HUES64 (cell line): ENCODE measurements around the gene PPP1R16B. TPM values are rescaled to one million over a fixed set of nuclear protein-coding genes. Genes with fewer than 3 reads are reported as not detected.

Experiments used
- H3K27ac ChIP-seq: 2 replicates; pipeline ENCODE4 v1.7.0; 2013; ENCODE audit warnings: low read depth, low read length, inconsistent platforms
- H3K27me3 ChIP-seq: 2 replicates; pipeline ENCODE4 v1.6.1; 2013; ENCODE audit warnings: mild to moderate bottlenecking, low read length; ENCODE audit not compliant: insufficient read depth
- H3K36me3 ChIP-seq: 2 replicates; pipeline ENCODE4 v1.6.1; 2013; ENCODE audit warnings: mild to moderate bottlenecking, low read length; ENCODE audit not compliant: insufficient read depth
- H3K4me1 ChIP-seq: 2 replicates; pipeline ENCODE4 v1.6.1; 2013; ENCODE audit warnings: mild to moderate bottlenecking, low read length, moderate library complexity; ENCODE audit not compliant: insufficient read depth
- H3K4me3 ChIP-seq: 2 replicates; pipeline ENCODE4 v1.5.1; 2013; ENCODE audit warnings: mild to moderate bottlenecking, low read length, moderate library complexity
- H3K9ac ChIP-seq: 2 replicates; pipeline ENCODE4 v1.6.1; 2013; ENCODE audit warnings: mild to moderate bottlenecking, low read depth, low read length
- H3K9me3 ChIP-seq: 2 replicates; pipeline ENCODE4 v1.6.1; 2013; ENCODE audit warnings: low read depth, low read length; ENCODE audit not compliant: insufficient read depth
- WGBS: fragments of 150-250, 120-280 bp; methylation state at CpG from one replicate; pipeline ENCODE4 v1.1.7; 2013; ENCODE audit warnings: missing lambda C conversion rate; 5-methylcytosine and 5-hydroxymethylcytosine counted together
- polyA plus RNA-seq, 2 experiments: library from polyadenylated mRNA; stranded (reverse); fragments of 50-300 nt; gene quantifications; one replicate each; pipeline ENCODE4 v1.2.3, GENCODE V29; 2013

PPP1R16B gene
- 4.2 TPM for polyA plus RNA-seq (2013, experiment 1 of 2)
- polyA plus RNA-seq (2013, experiment 2 of 2): 4.4 TPM

- H3K36me3 ChIP-seq: no peaks in the 10 kb centered on the region
- H3K27me3 ChIP-seq: peaks cover 30% of the 10 kb centered on the region
- peaks cover 14% of the 10 kb centered on the region for H3K4me1 ChIP-seq
Measured at GRCh38 chr20:38805502-38805957, at the start of gene PPP1R16B. TSS of gene PPP1R16B (plus strand) at chr20:38805697. CDS start at chr20:38835926, 30,229 bp downstream.

GRCh38 chr20:38757145-38757775 is 48.2 kb upstream of the PPP1R16B start:
- Histone ChIP-seq H3K27me3 (no peaks in the 10 kb centered on the region), H3K27ac (no peak overlapping the region), H3K9ac (no peak overlapping the region), H3K4me3 (no peak overlapping the region), H3K4me1 (no peaks in the 10 kb centered on the region), H3K36me3 (peaks cover 91% of the 10 kb centered on the region), H3K9me3 (no peaks in the 10 kb centered on the region)
- 95% methylated on average over 7 of the region's 7 CpGs for WGBS

More at GRCh38 chr20:38805502-38805957, at the start of gene PPP1R16B:
- peak within 1 kb of the TSS; percentile 63 for H3K9ac ChIP-seq
- H3K4me3 ChIP-seq: peak within 1 kb of the TSS; percentile 72
- H3K27ac ChIP-seq: peak within 1 kb of the TSS; percentile 97
- under 1% methylated on average over 40 of the region's 40 CpGs for WGBS
- no peaks in the 10 kb centered on the region for H3K9me3 ChIP-seq

GRCh38 chr20:38759106-38759505 is 46.4 kb upstream of the PPP1R16B start:
- 95% methylated on average over 7 of the region's 7 CpGs for WGBS

GRCh38 chr20:38760978-38761377 is 44.5 kb upstream of the PPP1R16B start:
- H3K9me3 ChIP-seq: no peaks in the 10 kb centered on the region
- H3K9ac ChIP-seq: no peak overlapping the region
- no peak overlapping the region for H3K27ac ChIP-seq
- no peak overlapping the region for H3K4me3 ChIP-seq
- 94% methylated on average over 4 of the region's 4 CpGs for WGBS
- no peaks in the 10 kb centered on the region for H3K27me3 ChIP-seq
- peaks cover 5% of the 10 kb centered on the region; the same call in 1 of the 2 replicates for H3K4me1 ChIP-seq
- peaks cover 95% of the 10 kb centered on the region for H3K36me3 ChIP-seq

More at GRCh38 chr20:38759106-38759505, 46.4 kb upstream of the PPP1R16B start:
- Histone ChIP-seq H3K4me3 (no peak overlapping the region), H3K9me3 (no peaks in the 10 kb centered on the region), H3K36me3 (peaks cover 91% of the 10 kb centered on the region), H3K27me3 (no peaks in the 10 kb centered on the region), H3K9ac (no peak overlapping the region), H3K27ac (no peak overlapping the region), H3K4me1 (no peaks in the 10 kb centered on the region)

DNA sequence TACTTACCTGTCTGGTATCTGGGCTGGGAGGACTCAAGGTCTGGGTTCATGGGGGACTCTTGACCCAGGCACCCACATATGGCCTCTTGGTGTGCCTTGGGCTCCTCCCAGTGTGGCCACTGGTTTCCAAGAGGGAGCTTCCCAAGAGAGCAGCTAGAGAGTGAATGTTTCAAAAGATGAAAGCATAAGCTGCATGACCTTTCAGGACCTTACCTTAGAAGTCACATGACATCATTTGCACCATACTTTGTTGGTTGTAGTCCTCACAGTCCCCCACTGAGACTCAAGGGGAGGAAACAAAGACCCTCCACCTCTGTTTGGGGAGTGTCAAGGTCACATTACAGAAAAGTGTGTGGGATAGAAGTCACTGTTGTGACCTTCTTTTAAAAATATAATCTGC is 43.3 kb upstream of the PPP1R16B start:
- no peaks in the 10 kb centered on the region for H3K27me3 ChIP-seq
- H3K4me3 ChIP-seq: no peak overlapping the region
- H3K4me1 ChIP-seq: peaks cover 8% of the 10 kb centered on the region
- H3K9me3 ChIP-seq: no peaks in the 10 kb centered on the region
- no peak overlapping the region for H3K27ac ChIP-seq
- peaks cover 97% of the 10 kb centered on the region for H3K36me3 ChIP-seq
- H3K9ac ChIP-seq: no peak overlapping the region

GRCh38 chr20:38763616-38764015 is 41.9 kb upstream of the PPP1R16B start:
- H3K36me3 ChIP-seq: peaks cover 99% of the 10 kb centered on the region

GRCh38 chr20:38764567-38765318 is 40.8 kb upstream of the PPP1R16B start:
- Histone ChIP-seq H3K4me3 (no peak overlapping the region), H3K36me3 (peaks cover 98% of the 10 kb centered on the region), H3K4me1 (peaks cover 8% of the 10 kb centered on the region), H3K27me3 (no peaks in the 10 kb centered on the region), H3K9me3 (no peaks in the 10 kb centered on the region), H3K9ac (no peak overlapping the region), H3K27ac (no peak overlapping the region)
- 85% methylated on average over 11 of the region's 11 CpGs for WGBS

More at GRCh38 chr20:38763616-38764015, 41.9 kb upstream of the PPP1R16B start:
- Histone ChIP-seq H3K9ac (no peak overlapping the region), H3K27ac (no peak overlapping the region), H3K4me1 (peaks cover 8% of the 10 kb centered on the region), H3K27me3 (no peaks in the 10 kb centered on the region), H3K9me3 (no peaks in the 10 kb centered on the region), H3K4me3 (no peak overlapping the region)
- 87% methylated on average over 1 of the region's 1 CpG for WGBS

- H3K36me3 ChIP-seq: peaks cover 90% of the 10 kb centered on the region
- 92% methylated on average over 4 of the region's 4 CpGs for WGBS
Measured at GRCh38 chr20:38766071-38766470, 39.4 kb upstream of the PPP1R16B start.

GRCh38 chr20:38769376-38770295 is 35.9 kb upstream of the PPP1R16B start:
- Histone ChIP-seq H3K9ac (no peak overlapping the region), H3K4me3 (no peak overlapping the region), H3K36me3 (peaks cover 89% of the 10 kb centered on the region), H3K4me1 (peaks cover 8% of the 10 kb centered on the region), H3K9me3 (peaks cover 10% of the 10 kb centered on the region), H3K27ac (no peak overlapping the region), H3K27me3 (no peaks in the 10 kb centered on the region)
- 95% methylated on average over 13 of the region's 13 CpGs for WGBS

More at GRCh38 chr20:38766071-38766470, 39.4 kb upstream of the PPP1R16B start:
- H3K27me3 ChIP-seq: no peaks in the 10 kb centered on the region
- H3K9ac ChIP-seq: no peak overlapping the region
- H3K4me1 ChIP-seq: peaks cover 8% of the 10 kb centered on the region
- no peak overlapping the region for H3K27ac ChIP-seq
- H3K4me3 ChIP-seq: no peak overlapping the region
- no peaks in the 10 kb centered on the region for H3K9me3 ChIP-seq

DNA sequence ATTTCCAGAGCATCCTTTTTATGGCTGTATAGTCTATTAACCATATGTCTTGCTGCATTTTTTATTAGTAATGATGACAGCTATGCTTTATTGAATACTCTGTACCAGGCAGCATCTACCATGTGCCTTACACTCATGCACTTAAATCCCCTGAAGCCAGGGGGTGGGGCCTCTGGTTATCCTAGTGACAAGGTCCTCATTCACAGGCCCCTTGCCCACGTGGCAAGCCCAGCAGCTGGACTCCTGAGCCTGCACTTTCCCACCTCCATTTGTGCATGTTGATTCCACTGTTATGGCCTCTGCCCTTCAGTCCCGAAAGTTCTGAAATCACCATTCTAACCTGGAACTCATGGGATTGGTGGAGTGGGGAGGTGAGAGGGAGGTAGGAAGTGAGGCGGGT is 35.0 kb upstream of the PPP1R16B start:
- 90% methylated on average over 3 of the region's 3 CpGs for WGBS
- Histone ChIP-seq H3K9me3 (peaks cover 10% of the 10 kb centered on the region), H3K4me1 (peaks cover 3% of the 10 kb centered on the region; the same call in 1 of the 2 replicates), H3K27me3 (no peaks in the 10 kb centered on the region), H3K9ac (no peak overlapping the region), H3K36me3 (peaks cover 85% of the 10 kb centered on the region), H3K27ac (no peak overlapping the region), H3K4me3 (no peak overlapping the region)
